SK-N-MC (cell line): ENCODE data around the gene DDIT4L.

Experiments
- EZH2 ChIP-seq: fragments of 200-600 bp; sonication (generic); IDR thresholded peaks from one replicate; pipeline ENCODE4 v1.6.1; 2017; ENCODE audit warnings: antibody characterized with exemption
- FOXP2 ChIP-seq: optimal IDR thresholded peaks from 2 replicates; pipeline ENCODE3; 2011; ENCODE audit warnings: mild to moderate bottlenecking, moderate library complexity; ENCODE audit not compliant: insufficient read depth; ENCODE audit errors: extremely low read length, control extremely low read depth
- POLR2AphosphoS5 ChIP-seq: IDR thresholded peaks from 2 replicates; pipeline ENCODE4 v1.6.1; 2012; ENCODE audit warnings: mild to moderate bottlenecking, low read depth, low read length, borderline replicate concordance

DNA sequence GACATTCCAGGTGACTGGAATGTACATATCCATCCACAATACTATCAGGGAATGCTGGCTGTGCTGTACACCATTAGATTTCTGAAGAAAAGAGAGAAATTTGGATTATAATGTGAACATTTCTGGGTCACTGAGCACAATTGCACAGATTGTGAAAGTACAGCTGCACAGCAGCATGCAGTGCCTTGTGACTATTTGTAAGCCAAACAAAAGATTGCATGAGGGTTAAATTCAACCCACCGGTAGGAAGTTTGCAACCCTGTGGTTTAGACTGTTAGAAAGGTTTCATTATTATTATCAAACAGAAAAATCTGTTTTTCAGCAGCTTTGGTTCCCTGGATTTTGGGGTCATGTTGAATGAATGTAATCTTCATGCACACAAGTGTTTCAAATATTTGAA lies 24.5 kb downstream of the DDIT4L start:
- TF ChIP-seq EZH2 (no peak), POLR2AphosphoS5 (no peak), FOXP2 (no peak)
